ENCODE measurements around the gene ASB18. TPM values are rescaled to one million over a fixed set of nuclear protein-coding genes. Genes with fewer than 3 reads are reported as not detected.

ASB18 gene
- total RNA-seq = not detected
- long read RNA-seq = 0 reads

- no peak for DNase-seq
- ATAC-seq = no peak
- intact Hi-C loops (cut with DNase I, micrococcal nuclease) = no loop called here
These were observed at the start of gene ASB18 for GRCh38 chr2:236264256-236264655. TSS of gene ASB18 (minus strand) at chr2:236264406. CDS start at chr2:236264345, 61 bp downstream.

- no peak for ATAC-seq
- DNase-seq = no peak
- intact Hi-C loops (cut with DNase I, micrococcal nuclease) = no loop called here
These were observed 47.1 kb upstream of the ASB18 start for GRCh38 chr2:236311286-236311685.

- DNase-seq (no peak), ATAC-seq (peak; percentile 46)
These were observed 45.4 kb upstream of the ASB18 start for GRCh38 chr2:236309669-236310029.

DNA sequence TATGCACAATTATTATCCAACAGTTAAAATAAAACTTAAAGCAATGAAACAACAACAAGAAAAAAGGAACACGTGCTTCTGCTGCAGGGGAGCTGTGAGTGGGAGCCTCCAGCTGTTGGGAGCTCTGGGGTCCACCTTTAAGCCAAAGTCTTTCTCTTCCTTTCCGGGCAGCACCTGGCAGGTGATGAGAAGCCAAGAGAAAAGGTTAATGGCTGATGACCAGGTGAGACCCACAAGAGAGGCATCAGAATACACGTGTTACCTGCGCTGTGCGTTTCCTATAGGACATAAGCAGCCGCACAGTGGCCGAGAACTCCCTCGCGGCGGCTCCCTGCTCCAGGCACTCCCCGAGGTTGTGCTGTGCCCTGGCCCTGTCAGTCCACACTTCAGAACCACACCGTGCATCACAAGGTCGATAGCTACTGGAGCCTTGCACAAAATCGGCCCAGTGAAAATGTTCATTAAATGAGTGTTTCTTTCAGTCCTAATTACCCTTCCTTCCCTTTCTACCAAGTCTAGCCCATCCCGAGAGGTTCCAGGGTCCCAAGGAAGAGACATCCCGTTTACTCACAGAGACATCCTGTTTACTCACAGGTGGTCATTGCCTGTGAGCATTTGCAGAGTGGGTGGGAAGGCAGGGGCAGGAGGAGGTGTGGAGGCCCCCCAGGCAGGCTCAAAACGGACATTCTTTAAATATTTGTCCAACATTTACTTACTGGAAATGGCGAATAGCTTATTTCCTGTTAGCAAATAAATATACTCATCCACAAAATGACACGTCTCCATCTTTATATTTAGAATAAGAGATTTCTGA, 44.9 kb upstream of the ASB18 start:
- ATAC-seq = no peak
- intact Hi-C loops (cut with DNase I, micrococcal nuclease) = no loop called here
- DNase-seq = no peak

More at GRCh38 chr2:236309669-236310029, 45.4 kb upstream of the ASB18 start:
- intact Hi-C loops (cut with DNase I, micrococcal nuclease) = no loop called here

DNA sequence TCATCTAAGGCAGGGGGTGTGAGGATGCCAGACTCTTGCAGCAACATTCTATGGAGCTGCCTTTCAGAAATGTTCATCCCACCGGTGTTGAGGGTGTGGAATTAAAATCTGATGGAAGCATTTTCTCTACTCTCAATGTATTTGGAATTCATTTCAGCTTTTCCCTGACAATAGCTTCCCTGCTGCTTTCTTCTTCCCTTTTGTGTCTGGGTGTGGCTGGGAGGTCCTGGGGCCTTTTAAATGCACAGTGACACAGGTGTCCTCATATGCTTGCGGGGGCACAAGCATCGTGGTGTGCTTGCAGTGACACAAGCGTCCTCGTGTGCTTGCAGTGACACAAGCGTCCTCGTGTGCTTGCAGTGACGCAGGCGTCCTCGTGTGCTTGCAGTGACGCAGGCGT, 43.4 kb upstream of the ASB18 start:
- no peak for ATAC-seq
- intact Hi-C loops (cut with DNase I, micrococcal nuclease) = no loop called here
- DNase-seq = no peak

DNA sequence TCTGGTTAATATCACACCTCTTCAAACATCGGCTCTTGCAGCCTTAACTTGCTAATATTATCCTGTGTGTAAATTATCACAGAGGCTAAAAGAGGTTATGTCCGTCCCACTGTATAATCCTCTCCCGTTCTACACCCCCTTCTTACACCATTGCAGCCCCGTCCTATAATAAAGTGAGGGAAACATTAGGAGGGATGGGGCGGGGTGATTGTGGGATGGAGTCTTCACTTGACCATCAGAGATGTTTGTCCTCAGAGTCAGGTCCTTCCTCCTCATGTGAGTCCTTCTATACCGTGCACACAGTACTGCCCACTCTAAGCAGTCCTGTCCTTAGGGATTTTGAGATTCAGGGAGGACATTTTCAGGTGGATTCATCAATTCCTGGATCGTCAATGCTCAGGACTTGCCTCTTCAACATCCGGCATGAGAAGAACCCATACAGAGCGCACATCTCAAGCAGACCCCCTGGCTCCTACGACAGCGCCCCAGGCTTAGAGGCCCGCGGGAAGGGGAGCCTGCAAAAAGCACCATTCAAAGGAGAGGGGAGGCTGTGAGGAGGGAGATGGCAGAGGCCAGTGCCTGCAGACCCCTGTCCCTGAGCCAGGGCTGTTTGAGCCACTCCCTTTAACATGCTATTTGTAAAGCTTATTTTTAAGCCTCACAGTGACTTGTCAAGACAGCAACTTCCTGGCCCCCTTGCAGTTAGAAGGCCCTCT, 42.8 kb upstream of the ASB18 start:
- intact Hi-C loops (cut with DNase I, micrococcal nuclease) = no loop called here
- DNase-seq = no peak
- no peak for ATAC-seq

DNA sequence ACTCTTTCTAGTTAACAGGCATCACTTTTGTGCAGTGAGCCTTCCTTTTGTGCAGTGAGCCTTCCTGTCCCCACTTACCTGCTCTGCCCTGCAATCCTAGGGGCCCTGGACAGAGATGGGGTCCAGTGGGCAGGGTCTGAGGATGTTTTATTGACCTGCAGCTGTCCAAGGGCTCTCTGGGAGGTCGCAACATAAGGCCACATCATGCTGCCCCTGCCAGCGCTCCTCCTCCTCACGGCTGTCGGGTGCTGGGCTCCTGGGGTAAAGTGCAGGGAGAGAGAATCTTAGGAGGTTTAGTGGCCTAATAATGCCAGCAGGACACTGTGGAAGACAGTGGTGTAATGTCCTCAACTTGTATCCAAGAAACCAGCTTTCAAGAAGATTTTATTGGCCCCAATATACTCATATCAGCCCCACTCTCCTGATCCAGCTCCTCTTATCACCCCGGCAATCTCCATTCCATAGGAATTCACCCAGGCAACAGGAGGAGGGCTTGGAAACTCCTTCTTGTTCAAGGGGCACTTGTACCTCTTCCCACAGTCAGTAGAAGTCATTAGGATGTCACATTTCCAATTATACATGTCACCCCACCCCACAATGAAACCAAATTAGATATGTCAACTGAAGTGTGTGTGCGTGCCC, 41.9 kb upstream of the ASB18 start:
- DNase-seq (no peak), ATAC-seq (no peak)
- intact Hi-C loops (cut with DNase I, micrococcal nuclease) = no loop called here

DNA sequence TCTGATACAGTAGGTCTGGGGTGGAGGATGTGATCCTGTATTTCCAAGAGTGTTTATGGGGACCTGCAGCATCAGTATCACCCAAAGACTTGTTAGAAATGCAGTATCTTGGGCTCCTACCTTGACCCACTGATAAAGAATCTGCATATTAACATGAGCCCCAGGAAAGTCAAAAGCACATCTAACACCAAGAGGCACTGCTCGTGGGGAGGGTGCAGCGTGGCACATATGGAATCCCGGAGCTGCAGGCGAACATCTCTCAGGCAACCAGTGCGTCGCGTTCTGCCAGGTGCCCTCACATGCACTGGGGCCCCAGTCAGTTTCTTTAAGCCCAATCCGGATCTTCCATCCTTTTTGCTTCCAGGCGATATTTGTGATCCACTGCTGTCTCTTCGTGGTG, 41.3 kb upstream of the ASB18 start:
- no peak for DNase-seq
- intact Hi-C loops (cut with DNase I, micrococcal nuclease) = no loop called here
- ATAC-seq = no peak

DNA sequence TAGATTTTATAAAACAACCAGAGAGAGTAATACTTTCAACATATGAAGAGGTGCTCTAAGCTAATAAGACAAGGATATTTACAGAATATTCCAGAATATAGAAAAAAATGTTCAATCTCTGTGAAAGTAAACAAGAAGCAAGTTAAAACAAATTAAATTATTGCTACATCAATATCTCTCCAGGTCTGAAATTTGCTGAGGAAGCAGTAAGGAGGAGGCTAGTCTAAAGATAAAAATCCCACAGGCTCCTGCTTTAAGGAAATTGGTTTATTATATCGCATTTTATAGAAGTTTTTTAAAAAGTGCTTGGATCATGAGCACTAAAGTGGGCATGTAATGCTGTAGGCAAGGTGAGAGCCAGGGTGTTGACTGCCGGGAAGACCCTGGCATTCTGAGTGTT, 39.7 kb upstream of the ASB18 start:
- DNase-seq (no peak), ATAC-seq (no peak)
- intact Hi-C loops (cut with DNase I, micrococcal nuclease) = no loop called here

DNA sequence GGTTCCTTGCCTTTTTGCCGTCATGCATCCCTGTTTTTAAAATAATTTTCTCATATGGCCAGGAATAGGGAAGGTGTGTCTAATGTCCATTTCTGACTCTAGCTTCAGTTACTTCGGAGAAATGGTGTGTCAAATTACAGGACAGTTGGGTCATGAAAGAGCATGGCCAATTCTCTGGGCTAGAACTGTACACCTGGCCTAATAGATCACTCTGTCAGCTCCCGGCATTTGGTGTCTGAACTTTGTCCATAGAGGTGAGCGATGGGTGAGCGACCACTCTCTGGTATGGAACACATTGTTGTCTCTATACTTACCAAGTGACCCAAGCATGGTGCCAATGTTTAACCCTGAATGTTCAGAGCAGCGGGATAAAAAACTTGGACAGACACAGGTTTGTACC, 38.3 kb upstream of the ASB18 start:
- DNase-seq (no peak), ATAC-seq (no peak)
- intact Hi-C loops (cut with DNase I, micrococcal nuclease) = no loop called here

- intact Hi-C loops (cut with DNase I, micrococcal nuclease) = no loop called here
- ATAC-seq = no peak
- DNase-seq = no peak
These were observed 34.8 kb upstream of the ASB18 start for GRCh38 chr2:236298924-236299475.

DNA sequence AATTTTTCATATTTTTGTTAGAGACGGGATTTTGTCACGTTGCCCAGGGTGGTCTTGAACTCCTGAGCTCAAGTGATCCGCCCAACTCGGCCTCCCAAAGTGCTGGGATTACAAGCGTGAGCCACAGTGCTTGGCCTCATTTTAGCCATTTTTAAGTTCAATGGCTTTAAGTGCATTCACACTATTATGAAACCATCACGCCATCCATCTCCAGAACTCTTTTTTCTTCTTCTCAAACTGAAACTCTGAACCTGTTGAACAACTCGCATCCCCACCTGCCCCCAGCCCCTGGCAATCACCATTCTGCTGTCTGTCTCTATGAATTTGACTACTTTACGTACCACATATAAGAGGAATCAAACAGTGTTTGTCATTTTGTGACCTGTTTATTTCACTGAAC, 31.3 kb upstream of the ASB18 start:
- DNase-seq = no peak
- ATAC-seq = no peak
- intact Hi-C loops (cut with DNase I, micrococcal nuclease) = no loop called here

- ATAC-seq = no peak
- no peak for DNase-seq
- intact Hi-C loops (cut with DNase I, micrococcal nuclease) = no loop called here
These were observed 30.4 kb upstream of the ASB18 start for GRCh38 chr2:236294647-236295046.

GRCh38 chr2:236293241-236293810, 29.1 kb upstream of the ASB18 start:
- intact Hi-C loops (cut with DNase I, micrococcal nuclease) = no loop called here
- ATAC-seq (no peak), DNase-seq (no peak)

GRCh38 chr2:236291911-236292310, 27.7 kb upstream of the ASB18 start:
- intact Hi-C loops (cut with DNase I, micrococcal nuclease) = no loop called here
- DNase-seq (no peak), ATAC-seq (no peak)

GRCh38 chr2:236291476-236291875, 27.3 kb upstream of the ASB18 start:
- DNase-seq = no peak
- no peak for ATAC-seq
- intact Hi-C loops (cut with DNase I, micrococcal nuclease) = no loop called here

DNA sequence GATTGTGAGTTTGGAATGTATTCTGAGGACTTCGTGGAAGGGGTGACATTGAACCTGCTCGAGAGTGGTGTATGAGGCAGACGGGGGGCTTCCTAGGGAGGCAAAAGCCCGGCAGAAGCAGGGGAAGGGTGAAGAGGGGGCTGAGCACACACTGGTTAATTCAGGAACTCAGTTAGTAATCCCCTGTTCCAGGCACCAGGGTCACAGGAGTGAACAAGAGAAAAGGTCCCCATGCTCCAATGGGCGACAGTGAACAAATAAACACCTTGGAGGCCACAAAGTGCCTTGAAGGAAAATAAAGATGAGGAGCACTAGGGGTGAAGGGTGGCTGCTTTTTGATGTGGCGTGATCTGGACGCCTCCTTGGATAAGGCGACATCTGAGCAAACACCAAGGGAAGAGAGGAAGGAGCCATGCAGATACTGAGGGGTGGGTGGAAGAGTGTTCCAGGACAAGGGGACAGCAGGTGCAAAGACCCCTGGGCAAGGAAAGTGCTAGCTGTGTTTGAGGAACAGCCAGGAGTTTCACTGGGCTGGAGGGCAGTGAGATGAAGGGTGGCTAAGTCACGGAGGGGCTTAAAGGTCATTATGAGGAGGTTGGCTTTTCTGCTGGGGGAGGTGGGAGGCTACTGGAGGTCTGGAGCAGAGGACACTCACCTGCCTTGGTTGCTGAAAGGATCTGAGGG, 26.7 kb upstream of the ASB18 start:
- DNase-seq = no peak
- no peak for ATAC-seq
- intact Hi-C loops (cut with DNase I, micrococcal nuclease) = no loop called here

- intact Hi-C loops (cut with DNase I, micrococcal nuclease) = no loop called here
- ATAC-seq = no peak
- no peak for DNase-seq
These were observed 25.7 kb upstream of the ASB18 start for GRCh38 chr2:236289766-236290462.

All from left colon (tissue), 2 donors.